AG09309 (cell line): ENCODE measurements around the gene HUS1B.

Source experiments
- DNase-seq: peaks from one replicate; pipeline ENCODE4 v3.0.0-alpha.2; 2010; ENCODE audit warnings: low read depth
- H3K4me3 ChIP-seq: 2 replicates; pipeline ENCODE4 v1.5.1; 2011; ENCODE audit warnings: mild to moderate bottlenecking, low read depth, low read length, moderate library complexity; ENCODE audit not compliant: control insufficient read depth
- CTCF ChIP-seq: IDR thresholded peaks from 2 replicates; pipeline ENCODE4 v1.5.1; 2011; ENCODE audit warnings: mild to moderate bottlenecking, low read depth, low read length, inconsistent platforms; ENCODE audit not compliant: insufficient read depth, control insufficient read depth; ENCODE audit errors: missing control alignments

Gene HUS1B

GRCh38 chr6:689223-689622, 32.3 kb upstream of the HUS1B start:
- TF ChIP-seq CTCF: no peak
- DNase-seq: no peak
- no peak overlapping the region for H3K4me3 ChIP-seq

- DNase-seq: no peak
- peak; percentile 36 for TF ChIP-seq CTCF
- H3K4me3 ChIP-seq: no peak overlapping the region
Observed at GRCh38 chr6:686497-686896, 29.6 kb upstream of the HUS1B start.

- H3K4me3 ChIP-seq: no peak overlapping the region
- no peak for DNase-seq
- TF ChIP-seq CTCF: no peak
Observed at GRCh38 chr6:684831-685636, 28.1 kb upstream of the HUS1B start.

DNA sequence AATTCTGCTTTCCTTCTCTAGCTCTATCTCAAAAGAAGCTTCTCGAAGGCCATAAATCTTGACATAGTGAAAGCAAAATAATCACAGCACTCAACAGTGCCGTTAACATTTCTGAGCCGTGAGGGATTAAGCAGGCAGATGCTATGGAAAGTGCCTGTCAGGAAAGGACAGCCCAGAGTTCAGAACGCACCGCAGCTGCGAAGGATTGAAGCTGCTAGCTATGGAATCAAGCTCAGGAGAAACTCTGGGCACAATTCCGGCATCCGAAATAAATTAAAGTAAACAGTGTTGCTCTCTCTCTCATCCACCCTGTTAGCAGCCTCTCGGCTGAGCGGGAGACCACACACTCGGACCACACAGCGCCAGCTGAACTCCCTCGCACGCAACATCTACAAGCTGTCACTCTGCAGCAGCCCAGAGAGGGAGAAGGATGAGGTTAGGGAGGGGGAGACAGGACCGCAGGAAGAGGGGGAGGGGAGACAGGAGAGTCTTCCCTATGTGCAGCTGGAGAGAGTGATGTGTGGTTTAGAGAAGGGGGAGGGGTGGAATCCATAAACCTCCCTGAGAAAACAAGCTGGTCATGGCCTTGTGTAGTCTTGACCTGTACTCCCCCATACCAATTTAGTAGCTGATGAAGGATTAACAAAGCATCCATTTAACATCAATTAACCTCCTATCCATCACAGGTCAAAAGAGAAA, 27.0 kb upstream of the HUS1B start:
- no peak for TF ChIP-seq CTCF
- no peak for DNase-seq
- peak overlapping the region; percentile 38 for H3K4me3 ChIP-seq

GRCh38 chr6:680666-681340, 23.9 kb upstream of the HUS1B start:
- H3K4me3 ChIP-seq: no peak overlapping the region
- no peak for TF ChIP-seq CTCF
- no peak for DNase-seq

GRCh38 chr6:680251-680650, 23.4 kb upstream of the HUS1B start:
- no peak for DNase-seq
- no peak for TF ChIP-seq CTCF
- no peak overlapping the region for H3K4me3 ChIP-seq
